Ammon's horn (tissue), 1 donor: Measurements from ENCODE around the gene PDE8A.
A peak's percentile ranks its signal among the peaks of the same experiment; 100 is the strongest.
"Not testable (repeated sequence)": the region's sequence is repeated elsewhere in the genome, so short reads cannot be mapped to it uniquely, and the experiment has no call there.

Source experiments
- DNase-seq: peaks from one replicate; pipeline ENCODE4 v3.0.0-alpha.2; 2016; ENCODE audit warnings: low spot score

Gene PDE8A

GRCh38 chr15:84960391-84961113, 21.1 kb upstream of the PDE8A start:
- DNase-seq: no peak

GRCh38 chr15:84961114-84961452, 20.6 kb upstream of the PDE8A start:
- DNase-seq: no peak

GRCh38 chr15:84961707-84962106, 19.9 kb upstream of the PDE8A start:
- no peak for DNase-seq

- DNase-seq: no peak
Observed at GRCh38 chr15:84962955-84963354, 18.7 kb upstream of the PDE8A start.

- DNase-seq: no peak
Observed at GRCh38 chr15:84967380-84967779, 14.3 kb upstream of the PDE8A start.

- no peak for DNase-seq
Observed at GRCh38 chr15:84968301-84968700, 13.4 kb upstream of the PDE8A start.

GRCh38 chr15:84969257-84969656, 12.4 kb upstream of the PDE8A start:
- peak; percentile 79 for DNase-seq

- DNase-seq: no peak
Observed at GRCh38 chr15:84970843-84971242, 10.8 kb upstream of the PDE8A start.

- no peak for DNase-seq
Observed at GRCh38 chr15:84973492-84974460, 7.9 kb upstream of the PDE8A start.

GRCh38 chr15:84975871-84976351, 5.7 kb upstream of the PDE8A start:
- DNase-seq: no peak

GRCh38 chr15:84976746-84977345, 4.8 kb upstream of the PDE8A start:
- DNase-seq: no peak

GRCh38 chr15:84979651-84980050, 2.0 kb upstream of the PDE8A start:
- no peak for DNase-seq

GRCh38 chr15:84980196-84981053, 1.2 kb upstream of the PDE8A start:
- peak; percentile 87 for DNase-seq

- DNase-seq: peak; percentile 94
Observed at GRCh38 chr15:84981054-84981710, 474 bp upstream of the PDE8A start.

- DNase-seq: peak; percentile 35
Observed at GRCh38 chr15:84982301-84982920, 755 bp downstream of the PDE8A start.

- DNase-seq: no peak
Observed at GRCh38 chr15:84983294-84983693, 1.6 kb downstream of the PDE8A start.

- no peak for DNase-seq
Observed at GRCh38 chr15:84983711-84984110, 2.1 kb downstream of the PDE8A start.

GRCh38 chr15:84985158-84985557, 3.5 kb downstream of the PDE8A start:
- DNase-seq: no peak

- DNase-seq: not testable (repeated sequence)
Observed at GRCh38 chr15:84987351-84987750, 5.7 kb downstream of the PDE8A start.

- DNase-seq: no peak
Observed at GRCh38 chr15:84987949-84988624, 6.4 kb downstream of the PDE8A start.
